A673 (cell line): Measurements from ENCODE around the gene ACY1. TPM values are rescaled to one million over a fixed set of nuclear protein-coding genes. Genes with fewer than 3 reads are reported as not detected.

Experiments
- BruUV-seq: library from RNA; stranded (reverse); fragments of 400-500 nt; replicated peaks from 2 replicates; lab custom pipeline; 2021; lab: Mats Ljungman, UMichigan
- CTCF ChIA-PET: fragments of 300-600 bp; sonication (Branson Sonifier 250); formaldehyde crosslinking; loops from one replicate; lab custom pipeline; 2022; ENCODE audit warnings: antibody characterized with exemption; lab: Charles Lee
- POLR2A ChIA-PET: fragments of 300-600 bp; sonication (Branson Sonifier 250); formaldehyde crosslinking; loops from one replicate; lab custom pipeline; 2022; ENCODE audit warnings: antibody characterized with exemption; ENCODE audit not compliant: low non-redundant PET; lab: Charles Lee
- DNase-seq: peaks from one replicate; pipeline ENCODE4 v3.0.0-alpha.2; 2015; ENCODE audit warnings: low spot score
- H3K27ac ChIP-seq: fragments of 200-600 bp; sonication (generic); 2 replicates; pipeline ENCODE4 v1.5.1; 2016; ENCODE audit warnings: mixed run types, low read depth, mild to moderate bottlenecking, mixed read lengths, antibody characterized with exemption, low read length; ENCODE audit not compliant: poor library complexity, severe bottlenecking
- H3K27me3 ChIP-seq: fragments of 200-600 bp; sonication (generic); replicated peaks from 2 replicates; pipeline ENCODE4 v1.6.1; 2017; ENCODE audit warnings: mixed run types, low read depth, mild to moderate bottlenecking, mixed read lengths, antibody characterized with exemption, low read length; ENCODE audit not compliant: insufficient read depth, poor library complexity
- H3K36me3 ChIP-seq: fragments of 200-600 bp; sonication (generic); 2 replicates; pipeline ENCODE4 v1.6.1; 2016; ENCODE audit warnings: mixed run types, mild to moderate bottlenecking, mixed read lengths, antibody characterized with exemption, low read length; ENCODE audit not compliant: insufficient read depth, poor library complexity, severe bottlenecking
- H3K4me1 ChIP-seq: fragments of 200-600 bp; sonication (generic); 2 replicates; pipeline ENCODE4 v1.6.1; 2017; ENCODE audit warnings: mixed run types, mild to moderate bottlenecking, mixed read lengths, antibody characterized with exemption, low read length; ENCODE audit not compliant: insufficient read depth, poor library complexity, severe bottlenecking
- H3K4me3 ChIP-seq: fragments of 200-600 bp; sonication (generic); 2 replicates; pipeline ENCODE4 v1.5.1; 2016; ENCODE audit warnings: low read depth, mixed run types, mild to moderate bottlenecking, mixed read lengths, low read length; ENCODE audit not compliant: poor library complexity, severe bottlenecking
- H3K9me3 ChIP-seq: fragments of 200-600 bp; sonication (generic); 2 replicates; pipeline ENCODE4 v1.6.1; 2016; ENCODE audit warnings: mixed run types, low read depth, mild to moderate bottlenecking, mixed read lengths, antibody characterized with exemption, low read length; ENCODE audit not compliant: poor library complexity, severe bottlenecking
- CTCF ChIP-seq: fragments of 300-800, 200-600 bp; sonication (generic); conservative IDR thresholded peaks from 2 replicates; pipeline ENCODE4 v1.5.1; 2017; ENCODE audit warnings: low read depth, mild to moderate bottlenecking, antibody characterized with exemption, low read length, moderate library complexity, mixed read lengths
- EZH2 ChIP-seq: fragments of 200-600 bp; sonication (generic); IDR thresholded peaks from 2 replicates; pipeline ENCODE4 v1.6.1; 2017; ENCODE audit warnings: borderline replicate concordance, low read depth, mild to moderate bottlenecking, mixed read lengths, antibody characterized with exemption, low read length; ENCODE audit not compliant: poor library complexity, severe bottlenecking
- intact Hi-C: fragments of 100-400 bp; cut with micrococcal nuclease; formaldehyde crosslinking; loops from one replicate; pipeline ENCODE4 v1.10.0; 2022; ENCODE audit not compliant: unreplicated experiment
- total RNA-seq: library from RNA; stranded (reverse); gene quantifications from 2 replicates; pipeline ENCODE4 v1.2.3, GENCODE V29; 2021

ACY1 gene
- total RNA-seq, 1 experiment from 2014 or later = 6.4 TPM

- no peak overlapping the region for H3K4me3 ChIP-seq
- BruUV-seq = no TSS peak
- TF ChIP-seq EZH2 (no peak), CTCF (no peak)
- peaks cover 6% of the 10 kb centered on the region for H3K4me1 ChIP-seq
- no peaks in the 10 kb centered on the region for H3K9me3 ChIP-seq
- intact Hi-C loops = no loop called here
- DNase-seq = no peak
- ChIA-PET CTCF (interaction anchor here (0.5 kb wide), 1 partner anchor 13 kb away, joined by 4 read pairs; no protein-coding TSS in a partner anchor), POLR2A (no interaction called here)
- no peaks in the 10 kb centered on the region for H3K27me3 ChIP-seq
- H3K36me3 ChIP-seq = no peaks in the 10 kb centered on the region
- no peak overlapping the region for H3K27ac ChIP-seq
Observed at GRCh38 chr3:51985063-51985462, 1.7 kb downstream of the ACY1 start.

- no peaks in the 10 kb centered on the region for H3K9me3 ChIP-seq
- no peaks in the 10 kb centered on the region for H3K36me3 ChIP-seq
- no peaks in the 10 kb centered on the region for H3K27me3 ChIP-seq
- ChIA-PET CTCF (no interaction called here), POLR2A (no interaction called here)
- TF ChIP-seq CTCF (no peak), EZH2 (no peak)
- H3K4me3 ChIP-seq = no peak overlapping the region
- intact Hi-C loops = no loop called here
- H3K27ac ChIP-seq = no peak overlapping the region
- peaks cover 6% of the 10 kb centered on the region for H3K4me1 ChIP-seq
- DNase-seq = no peak
- no TSS peak for BruUV-seq
Observed at GRCh38 chr3:51986010-51986947, 2.9 kb downstream of the ACY1 start.

- CTCF ChIA-PET = no interaction called here
Observed at GRCh38 chr3:51987568-51987967, 4.2 kb downstream of the ACY1 start.

More at GRCh38 chr3:51987568-51987967, 4.2 kb downstream of the ACY1 start:
- no peaks in the 10 kb centered on the region for H3K27me3 ChIP-seq
- no peak overlapping the region for H3K27ac ChIP-seq
- H3K36me3 ChIP-seq = peaks cover 9% of the 10 kb centered on the region
- BruUV-seq = no TSS peak
- DNase-seq = no peak
- POLR2A ChIA-PET = interaction anchor here (0.5 kb wide), 1 partner anchor 170 kb away, joined by 3 read pairs; no protein-coding TSS in a partner anchor
- no peaks in the 10 kb centered on the region for H3K9me3 ChIP-seq
- peaks cover 6% of the 10 kb centered on the region for H3K4me1 ChIP-seq
- intact Hi-C loops = no loop called here
- H3K4me3 ChIP-seq = no peak overlapping the region
- no peak for TF ChIP-seq EZH2
- no peak for TF ChIP-seq CTCF
